Neural cell (in vitro differentiated cells): Measurements from ENCODE around the gene ECEL1. TPM values are rescaled to one million over a fixed set of nuclear protein-coding genes. Genes with fewer than 3 reads are reported as not detected.

ENCODE experiments used
- H2AFZ ChIP-seq: fragments of 200-600, 300-800 bp; sonication (generic), shearing (Covaris generic); 2 replicates; pipeline ENCODE4 v1.6.0; 2014; ENCODE audit warnings: low read depth, mild to moderate bottlenecking, antibody characterized with exemption, low read length, moderate library complexity
- H3F3A ChIP-seq: fragments of 200-600 bp; shearing (Covaris generic); 2 replicates; pipeline ENCODE4 v1.6.1; 2016; ENCODE audit warnings: mild to moderate bottlenecking, moderate library complexity, mixed read lengths, antibody characterized with exemption, low read length; ENCODE audit not compliant: insufficient read depth, poor library complexity, severe bottlenecking
- H3K27ac ChIP-seq: fragments of 200-600, 300-800 bp; sonication (generic), shearing (Covaris generic); 2 replicates; pipeline ENCODE4 v1.5.1; 2014; ENCODE audit warnings: mild to moderate bottlenecking, low read length, moderate library complexity
- H3K27me3 ChIP-seq: fragments of 300-800, 200-600 bp; sonication (generic), shearing (Covaris generic); 2 replicates; pipeline ENCODE4 v1.6.0; 2014; ENCODE audit warnings: mild to moderate bottlenecking, low read depth, low read length, moderate library complexity; ENCODE audit not compliant: insufficient read depth
- H3K36me3 ChIP-seq: fragments of 300-800, 200-600 bp; sonication (generic), shearing (Covaris generic); 2 replicates; pipeline ENCODE4 v1.5.1; 2014; ENCODE audit warnings: mild to moderate bottlenecking, antibody characterized with exemption, low read length, moderate library complexity; ENCODE audit not compliant: insufficient read depth
- H3K4me2 ChIP-seq: fragments of 300-800, 200-600 bp; sonication (generic), shearing (Covaris generic); 2 replicates; pipeline ENCODE4 v1.6.0; 2014; ENCODE audit warnings: mild to moderate bottlenecking, low read length
- H3K4me3 ChIP-seq: fragments of 300-800, 200-600 bp; sonication (generic), shearing (Covaris generic); 2 replicates; pipeline ENCODE4 v1.5.1; 2014; ENCODE audit warnings: mild to moderate bottlenecking, low read length, moderate library complexity
- H3K79me2 ChIP-seq: fragments of 200-600 bp; shearing (Covaris generic); replicated peaks from 2 replicates; pipeline ENCODE4 v1.6.0; 2014; ENCODE audit warnings: mild to moderate bottlenecking, low read length, moderate library complexity; ENCODE audit not compliant: insufficient read depth
- H3K9ac ChIP-seq: fragments of 300-800, 200-600 bp; sonication (generic), shearing (Covaris generic); 2 replicates; pipeline ENCODE4 v1.6.1; 2016; ENCODE audit warnings: mild to moderate bottlenecking, low read length, mixed read lengths
- H3K9me2 ChIP-seq: fragments of 200-600 bp; shearing (Covaris generic); 2 replicates; pipeline ENCODE4 v1.6.1; 2016; ENCODE audit warnings: mild to moderate bottlenecking, low read length, mixed read lengths; ENCODE audit not compliant: insufficient read depth
- H3K9me3 ChIP-seq: fragments of 200-600, 300-800 bp; sonication (generic), shearing (Covaris generic); 2 replicates; pipeline ENCODE4 v1.6.1; 2016; ENCODE audit warnings: mild to moderate bottlenecking, mixed run types, low read length, moderate library complexity, mixed read lengths
- H4K20me1 ChIP-seq: fragments of 200-600 bp; shearing (Covaris generic); 2 replicates; pipeline ENCODE4 v1.6.1; 2016; ENCODE audit warnings: mild to moderate bottlenecking, mixed run types; ENCODE audit not compliant: insufficient read depth
- EP300 ChIP-seq: fragments of 450-650 bp; conservative IDR thresholded peaks from 2 replicates; pipeline ENCODE4 v1.6.1; 2014; ENCODE audit warnings: antibody characterized with exemption, mild to moderate bottlenecking, moderate library complexity; ENCODE audit not compliant: poor library complexity, severe bottlenecking
- EZH2 ChIP-seq: fragments of 200-600, 300-800 bp; shearing (Covaris generic), sonication (generic); IDR thresholded peaks from 2 replicates; pipeline ENCODE4 v1.6.1; 2014; ENCODE audit warnings: antibody characterized with exemption, low read length, borderline replicate concordance, mild to moderate bottlenecking; ENCODE audit not compliant: insufficient read depth, poor library complexity, severe bottlenecking
- MXI1 ChIP-seq: fragments of 450-650 bp; conservative IDR thresholded peaks from 2 replicates; pipeline ENCODE4 v1.6.1; 2014; ENCODE audit warnings: antibody characterized with exemption, mild to moderate bottlenecking; ENCODE audit not compliant: poor library complexity, severe bottlenecking
- POLR2AphosphoS5 ChIP-seq: IDR thresholded peaks from 2 replicates; pipeline ENCODE4 v1.6.1; 2012
- RAD21 ChIP-seq: fragments of 450-650 bp; conservative IDR thresholded peaks from 2 replicates; pipeline ENCODE4 v1.6.1; 2014; ENCODE audit warnings: antibody characterized with exemption, mild to moderate bottlenecking, moderate library complexity
- SMC3 ChIP-seq: fragments of 450-650 bp; conservative IDR thresholded peaks from 2 replicates; pipeline ENCODE4 v1.6.1; 2014; ENCODE audit warnings: antibody characterized with exemption, mild to moderate bottlenecking, moderate library complexity; ENCODE audit not compliant: poor library complexity
- TAF1 ChIP-seq: IDR thresholded peaks from 2 replicates; pipeline ENCODE4 v1.6.1; 2012; ENCODE audit warnings: low read depth
- polyA plus RNA-seq: library from polyadenylated mRNA; depleted of rRNA; stranded (reverse); fragments of >200 nt; gene quantifications from 2 replicates; pipeline ENCODE4 v1.2.3, GENCODE V29; 2014
- TF ChIP-seq, protein P1 (sequence below): IDR thresholded peaks from 2 replicates; pipeline ENCODE4 v1.6.1; 2012; ENCODE audit warnings: borderline replicate concordance
- TF ChIP-seq, protein P2 (sequence below): fragments of 450-650 bp; IDR thresholded peaks from 2 replicates; pipeline ENCODE4 v1.5.1; 2014; ENCODE audit warnings: antibody characterized with exemption, mild to moderate bottlenecking, moderate library complexity; ENCODE audit not compliant: poor library complexity, severe bottlenecking

The ECEL1 gene
- polyA plus RNA-seq, 1 donor from 2014 or later = 60.9 TPM

DNA sequence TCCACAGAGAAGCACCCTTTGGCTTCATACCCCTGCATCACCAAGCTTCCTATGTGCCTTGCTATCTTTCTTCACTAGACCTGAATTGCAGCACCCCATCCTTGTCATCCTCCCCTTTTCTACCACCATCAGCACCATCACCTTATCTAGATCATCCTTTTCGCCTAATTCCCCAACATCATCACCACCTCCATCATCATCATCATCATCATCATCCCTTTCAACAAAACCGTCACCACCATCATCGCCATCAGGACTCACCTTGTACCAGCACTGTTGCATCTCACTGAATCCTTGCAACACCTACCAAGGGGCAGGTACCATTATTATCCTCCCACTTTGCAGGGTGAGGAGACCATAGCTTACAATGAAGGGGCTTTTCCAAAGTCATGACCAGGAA lies 10.8 kb upstream of the ECEL1 start:
- Histone ChIP-seq H3K9ac (no peak overlapping the region), H3K27me3 (peaks cover 4% of the 10 kb centered on the region), H2AFZ (no peak overlapping the region)

DNA sequence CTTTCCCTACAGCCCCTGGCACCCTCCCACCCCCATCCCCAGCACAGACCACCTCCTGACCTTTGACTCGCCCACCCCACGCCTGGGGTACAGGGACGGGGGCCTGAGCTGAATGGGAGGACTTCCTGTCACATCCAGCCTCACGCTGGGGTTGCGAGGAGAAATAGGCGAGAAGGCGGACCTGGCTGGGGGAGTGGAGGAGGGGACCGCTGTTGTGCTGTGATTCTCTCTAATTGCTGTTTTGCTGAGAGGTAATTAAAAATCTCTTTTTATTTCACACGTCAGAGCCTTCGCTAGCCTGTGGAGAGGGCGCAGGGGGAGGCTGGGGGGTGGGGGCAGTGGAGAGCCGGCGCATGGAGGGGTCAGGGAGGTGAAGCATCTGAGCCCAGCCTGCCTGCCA lies 9.7 kb upstream of the ECEL1 start:
- Histone ChIP-seq H3K9me3 (no peaks in the 10 kb centered on the region), H3K79me2 (no peaks in the 10 kb centered on the region), H3K9ac (no peak overlapping the region), H4K20me1 (no peaks in the 10 kb centered on the region), H3K27ac (no peak overlapping the region), H3K36me3 (no peaks in the 10 kb centered on the region), H3K4me2 (no peak overlapping the region), H3K9me2 (no peaks in the 10 kb centered on the region), H3F3A (peaks cover 5% of the 10 kb centered on the region), H2AFZ (no peak overlapping the region), H3K4me3 (no peak overlapping the region), H3K27me3 (no peaks in the 10 kb centered on the region)
- TF ChIP-seq, protein P1, sequence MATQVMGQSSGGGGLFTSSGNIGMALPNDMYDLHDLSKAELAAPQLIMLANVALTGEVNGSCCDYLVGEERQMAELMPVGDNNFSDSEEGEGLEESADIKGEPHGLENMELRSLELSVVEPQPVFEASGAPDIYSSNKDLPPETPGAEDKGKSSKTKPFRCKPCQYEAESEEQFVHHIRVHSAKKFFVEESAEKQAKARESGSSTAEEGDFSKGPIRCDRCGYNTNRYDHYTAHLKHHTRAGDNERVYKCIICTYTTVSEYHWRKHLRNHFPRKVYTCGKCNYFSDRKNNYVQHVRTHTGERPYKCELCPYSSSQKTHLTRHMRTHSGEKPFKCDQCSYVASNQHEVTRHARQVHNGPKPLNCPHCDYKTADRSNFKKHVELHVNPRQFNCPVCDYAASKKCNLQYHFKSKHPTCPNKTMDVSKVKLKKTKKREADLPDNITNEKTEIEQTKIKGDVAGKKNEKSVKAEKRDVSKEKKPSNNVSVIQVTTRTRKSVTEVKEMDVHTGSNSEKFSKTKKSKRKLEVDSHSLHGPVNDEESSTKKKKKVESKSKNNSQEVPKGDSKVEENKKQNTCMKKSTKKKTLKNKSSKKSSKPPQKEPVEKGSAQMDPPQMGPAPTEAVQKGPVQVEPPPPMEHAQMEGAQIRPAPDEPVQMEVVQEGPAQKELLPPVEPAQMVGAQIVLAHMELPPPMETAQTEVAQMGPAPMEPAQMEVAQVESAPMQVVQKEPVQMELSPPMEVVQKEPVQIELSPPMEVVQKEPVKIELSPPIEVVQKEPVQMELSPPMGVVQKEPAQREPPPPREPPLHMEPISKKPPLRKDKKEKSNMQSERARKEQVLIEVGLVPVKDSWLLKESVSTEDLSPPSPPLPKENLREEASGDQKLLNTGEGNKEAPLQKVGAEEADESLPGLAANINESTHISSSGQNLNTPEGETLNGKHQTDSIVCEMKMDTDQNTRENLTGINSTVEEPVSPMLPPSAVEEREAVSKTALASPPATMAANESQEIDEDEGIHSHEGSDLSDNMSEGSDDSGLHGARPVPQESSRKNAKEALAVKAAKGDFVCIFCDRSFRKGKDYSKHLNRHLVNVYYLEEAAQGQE = no peak
- TF ChIP-seq, protein P2, sequence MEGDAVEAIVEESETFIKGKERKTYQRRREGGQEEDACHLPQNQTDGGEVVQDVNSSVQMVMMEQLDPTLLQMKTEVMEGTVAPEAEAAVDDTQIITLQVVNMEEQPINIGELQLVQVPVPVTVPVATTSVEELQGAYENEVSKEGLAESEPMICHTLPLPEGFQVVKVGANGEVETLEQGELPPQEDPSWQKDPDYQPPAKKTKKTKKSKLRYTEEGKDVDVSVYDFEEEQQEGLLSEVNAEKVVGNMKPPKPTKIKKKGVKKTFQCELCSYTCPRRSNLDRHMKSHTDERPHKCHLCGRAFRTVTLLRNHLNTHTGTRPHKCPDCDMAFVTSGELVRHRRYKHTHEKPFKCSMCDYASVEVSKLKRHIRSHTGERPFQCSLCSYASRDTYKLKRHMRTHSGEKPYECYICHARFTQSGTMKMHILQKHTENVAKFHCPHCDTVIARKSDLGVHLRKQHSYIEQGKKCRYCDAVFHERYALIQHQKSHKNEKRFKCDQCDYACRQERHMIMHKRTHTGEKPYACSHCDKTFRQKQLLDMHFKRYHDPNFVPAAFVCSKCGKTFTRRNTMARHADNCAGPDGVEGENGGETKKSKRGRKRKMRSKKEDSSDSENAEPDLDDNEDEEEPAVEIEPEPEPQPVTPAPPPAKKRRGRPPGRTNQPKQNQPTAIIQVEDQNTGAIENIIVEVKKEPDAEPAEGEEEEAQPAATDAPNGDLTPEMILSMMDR = no peak
- no peak for TF ChIP-seq POLR2AphosphoS5
- no peak for TF ChIP-seq SMC3

More for the DNA sequence above, 10.8 kb upstream of the ECEL1 start:
- Histone ChIP-seq H3K9me3 (no peaks in the 10 kb centered on the region), H3K9me2 (no peaks in the 10 kb centered on the region), H3K79me2 (no peaks in the 10 kb centered on the region), H3K27ac (no peak overlapping the region), H3K4me2 (no peak overlapping the region), H3F3A (peaks cover 5% of the 10 kb centered on the region), H3K4me3 (no peak overlapping the region), H4K20me1 (no peaks in the 10 kb centered on the region), H3K36me3 (no peaks in the 10 kb centered on the region)
- TF ChIP-seq, protein P1 = no peak
- TF ChIP-seq TAF1 (no peak), MXI1 (no peak), RAD21 (no peak), POLR2AphosphoS5 (no peak), EP300 (no peak), EZH2 (no peak), SMC3 (no peak)
- TF ChIP-seq, protein P2 = no peak
